22Rv1 (cell line): ENCODE results near the gene HMGN4.
"Not testable (repeated sequence)": the region's sequence is repeated elsewhere in the genome, so short reads cannot be mapped to it uniquely, and the experiment has no call there.

ENCODE experiments used
- H3K27ac ChIP-seq: fragments of 450-650 bp; 2 replicates; pipeline ENCODE4 v1.5.1; 2017
- CTCF ChIP-seq: fragments of 450-650 bp; IDR thresholded peaks from 2 replicates; pipeline ENCODE4 v1.5.1; 2017; ENCODE audit warnings: mild to moderate bottlenecking
- ZFX ChIP-seq: fragments of 450-650 bp; IDR thresholded peaks from 2 replicates; pipeline ENCODE4 v1.6.1; 2017; ENCODE audit warnings: antibody characterized with exemption, borderline replicate concordance

The HMGN4 gene

GRCh38 chr6:26497610-26498009 lies 40.6 kb upstream of the HMGN4 start:
- no peak overlapping the region for H3K27ac ChIP-seq
- TF ChIP-seq CTCF (no peak), ZFX (no peak)

- TF ChIP-seq ZFX (no peak), CTCF (no peak)
- no peak within 1 kb of the TSS for H3K27ac ChIP-seq
Observed at GRCh38 chr6:26500102-26500501, 38.1 kb upstream of the HMGN4 start, which contains the start of gene BTN1A1. Gene BTN1A1, plus strand, starts transcription at chr6:26500303. Its CDS starts 984 bp downstream, at chr6:26501287.

- TF ChIP-seq ZFX = no peak
- no peak for TF ChIP-seq CTCF
- no peak overlapping the region for H3K27ac ChIP-seq
Observed at GRCh38 chr6:26501482-26501986, 36.6 kb upstream of the HMGN4 start.

GRCh38 chr6:26502165-26502564 lies 36.0 kb upstream of the HMGN4 start:
- H3K27ac ChIP-seq = no peak overlapping the region

GRCh38 chr6:26502626-26503025 lies 35.5 kb upstream of the HMGN4 start:
- TF ChIP-seq ZFX (no peak), CTCF (no peak)
- no peak overlapping the region for H3K27ac ChIP-seq

More at GRCh38 chr6:26502165-26502564, 36.0 kb upstream of the HMGN4 start:
- TF ChIP-seq CTCF = no peak
- TF ChIP-seq ZFX = no peak

GRCh38 chr6:26507658-26508057 lies 30.5 kb upstream of the HMGN4 start:
- TF ChIP-seq ZFX (no peak), CTCF (no peak)
- no peak overlapping the region for H3K27ac ChIP-seq

- not testable (repeated sequence) for H3K27ac ChIP-seq
Observed at GRCh38 chr6:26511033-26511432, 27.1 kb upstream of the HMGN4 start.

- H3K27ac ChIP-seq = no peak overlapping the region
- TF ChIP-seq ZFX (no peak), CTCF (no peak)
Observed at GRCh38 chr6:26514984-26515383, 23.2 kb upstream of the HMGN4 start.
